Endothelial cell of umbilical vein (primary cell): ENCODE results near the gene MECP2.

Experiments
- CTCF ChIP-seq, 2 donors: IDR thresholded peaks; 1 replicate in 1 of 2; 2 replicates in 1 of 2; pipeline ENCODE4 v1.5.1; 2011; ENCODE audit warnings: low read length in 2 of 2, mild to moderate bottlenecking in 2 of 2, moderate library complexity in 2 of 2, control low read depth in 1 of 2, inconsistent platforms in 1 of 2, low read depth in 1 of 2; ENCODE audit not compliant: insufficient read depth in 1 of 2; ENCODE audit errors: extremely low read depth in 1 of 2
- EZH2 ChIP-seq: IDR thresholded peaks from 2 replicates; pipeline ENCODE4 v1.6.1; 2012; ENCODE audit warnings: borderline replicate concordance, low read depth, mild to moderate bottlenecking, moderate library complexity, low read length, inconsistent platforms; ENCODE audit not compliant: severe bottlenecking
- MAX ChIP-seq: IDR thresholded peaks from 2 replicates; pipeline ENCODE4 v1.6.1; 2011; ENCODE audit not compliant: insufficient read depth, insufficient read length
- POLR2A ChIP-seq: IDR thresholded peaks from 2 replicates; pipeline ENCODE4 v1.6.1; 2012; ENCODE audit warnings: low read depth, mild to moderate bottlenecking, control low read depth, low read length

- TF ChIP-seq CTCF (IDR thresholded peaks at IDR 0.05; ENCODE audit: extremely low read depth in 1 of 2, insufficient read depth in 1 of 2, low read depth in 1 of 2, low read length in 2 of 2) (no peak), MAX (no peak), POLR2A (no peak), EZH2 (no peak)
Observed at GRCh38 chrX:154140742-154141141, 43.2 kb upstream of the MECP2 start.
